Measurements from ENCODE around the gene SORCS2. TPM values are rescaled to one million over a fixed set of nuclear protein-coding genes. Genes with fewer than 3 reads are reported as not detected.

Gene SORCS2
- total and polyA plus RNA-seq, 7 donors = 0.18 to 1.5 (median 0.36) TPM

GRCh38 chr4:7622371-7622770 lies 430.0 kb downstream of the SORCS2 start:
- DNase-seq (no peak), ATAC-seq (no peak)
- TF ChIP-seq CTCF (IDR thresholded peaks at IDR 0.05) = no peak
- WGBS, 3 donors = 73 to 85% (median 83%) methylated on average over 9 of the region's 9 CpGs
- H3K36me3 ChIP-seq (ENCODE audit: insufficient read depth in 1 of 2, low read depth in 1 of 2) = no peaks in the 10 kb centered on the region
- no peak overlapping the region for H3K4me3 ChIP-seq
- intact Hi-C loops (cut with DNase I) = no loop called here
- H3K4me1 ChIP-seq = no peaks in the 10 kb centered on the region
- peaks cover 0 to 30% (median 2%) of the 10 kb centered on the region in 3 donors for H3K27me3 ChIP-seq (ENCODE audit: insufficient read depth in 3 of 3, low read length in 2 of 3)
- no peak overlapping the region for H3K27ac ChIP-seq
- H3K9me3 ChIP-seq = no peaks in the 10 kb centered on the region

DNA sequence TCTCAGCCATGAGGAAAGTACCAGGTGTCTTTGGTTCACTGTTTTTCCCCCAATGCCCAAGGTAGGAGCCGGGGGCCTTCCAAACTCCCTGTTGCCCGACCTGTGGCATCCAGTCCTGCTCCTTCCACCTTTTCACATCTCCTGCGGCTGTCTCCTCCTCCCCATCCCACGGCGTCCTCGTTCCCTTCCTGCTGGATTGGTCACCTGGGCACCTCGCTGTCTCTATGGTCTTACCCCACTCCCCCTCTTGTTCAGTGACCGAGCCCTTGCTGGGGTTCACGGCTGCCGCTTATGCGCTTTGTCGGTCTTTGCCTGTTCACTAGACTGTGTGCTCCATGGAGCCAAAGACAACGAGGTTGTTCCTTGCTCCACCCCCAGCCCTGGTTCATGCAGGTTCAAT lies 431.1 kb downstream of the SORCS2 start:
- Histone ChIP-seq H3K36me3 (ENCODE audit: insufficient read depth in 1 of 2, low read depth in 1 of 2) (no peaks in the 10 kb centered on the region), H3K4me3 (no peak overlapping the region), H3K27ac (no peak overlapping the region), H3K4me1 (no peaks in the 10 kb centered on the region), H3K27me3 (ENCODE audit: insufficient read depth in 3 of 3, low read length in 2 of 3) (peaks cover 0 to 31% (median 1%) of the 10 kb centered on the region in 3 donors), H3K9me3 (no peaks in the 10 kb centered on the region)
- intact Hi-C loops (cut with DNase I) = no loop called here
- no peak for TF ChIP-seq CTCF (IDR thresholded peaks at IDR 0.05)
- 90 to 92% (median 91%) methylated on average over 13 of the region's 13 CpGs for WGBS, 3 donors
- no peak for ATAC-seq
- DNase-seq = no peak

- no peak overlapping the region for H3K4me3 ChIP-seq
- H3K27ac ChIP-seq = no peak overlapping the region
- WGBS, 3 donors = 55 to 67% (median 56%) methylated on average over 11 of the region's 11 CpGs
- H3K4me1 ChIP-seq = no peaks in the 10 kb centered on the region
- DNase-seq (no peak), ATAC-seq (no peak)
- peaks cover 0 to 38% (median 4%) of the 10 kb centered on the region in 3 donors for H3K27me3 ChIP-seq (ENCODE audit: insufficient read depth in 3 of 3, low read length in 2 of 3)
- H3K9me3 ChIP-seq = no peaks in the 10 kb centered on the region
- intact Hi-C loops (cut with DNase I) = no loop called here
- no peaks in the 10 kb centered on the region for H3K36me3 ChIP-seq (ENCODE audit: insufficient read depth in 1 of 2, low read depth in 1 of 2)
- no peak for TF ChIP-seq CTCF (IDR thresholded peaks at IDR 0.05)
These were observed 432.1 kb downstream of the SORCS2 start for GRCh38 chr4:7624396-7624980.

- ATAC-seq (no peak), DNase-seq (no peak)
- 16 to 44% (median 24%) methylated on average over 3 of the region's 3 CpGs for WGBS, 3 donors
- no peak overlapping the region for H3K4me3 ChIP-seq
- no peaks in the 10 kb centered on the region for H3K9me3 ChIP-seq
- no peak for TF ChIP-seq CTCF (IDR thresholded peaks at IDR 0.05)
- peaks cover 0 to 40% (median 10%) of the 10 kb centered on the region in 3 donors for H3K27me3 ChIP-seq (ENCODE audit: insufficient read depth in 3 of 3, low read length in 2 of 3)
- no peaks in the 10 kb centered on the region for H3K4me1 ChIP-seq
- intact Hi-C loops (cut with DNase I) = no loop called here
- H3K27ac ChIP-seq = no peak overlapping the region
- H3K36me3 ChIP-seq (ENCODE audit: insufficient read depth in 1 of 2, low read depth in 1 of 2) = no peaks in the 10 kb centered on the region
These were observed 432.7 kb downstream of the SORCS2 start for GRCh38 chr4:7625071-7625470.

DNA sequence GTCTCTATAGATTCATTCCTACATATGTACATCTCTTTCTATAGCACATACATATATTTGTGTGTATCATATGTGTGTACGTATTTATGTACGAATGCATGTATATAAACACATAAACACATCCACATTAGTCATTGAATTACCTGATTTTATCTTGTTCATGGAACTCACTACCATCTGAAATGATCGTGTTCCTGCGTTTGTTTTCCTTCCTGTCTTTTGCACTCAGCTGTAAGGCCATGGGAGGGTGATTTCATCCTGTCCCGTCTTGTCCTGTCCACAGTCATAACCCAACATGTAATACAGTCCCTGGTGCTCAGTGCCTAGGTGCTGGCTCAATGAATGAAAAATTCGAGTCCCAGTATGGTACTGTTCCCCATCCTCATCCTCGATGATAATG lies 434.2 kb downstream of the SORCS2 start:
- 78 to 88% (median 85%) methylated on average over 7 of the region's 7 CpGs for WGBS, 3 donors
- intact Hi-C loops (cut with DNase I) = no loop called here
- H3K36me3 ChIP-seq (ENCODE audit: insufficient read depth in 1 of 2, low read depth in 1 of 2) = no peaks in the 10 kb centered on the region

More for the DNA sequence above, 434.2 kb downstream of the SORCS2 start:
- TF ChIP-seq CTCF (IDR thresholded peaks at IDR 0.05) = no peak
- DNase-seq (no peak), ATAC-seq (no peak)
- Histone ChIP-seq H3K4me1 (no peaks in the 10 kb centered on the region), H3K4me3 (no peak overlapping the region), H3K9me3 (no peaks in the 10 kb centered on the region), H3K27me3 (ENCODE audit: insufficient read depth in 3 of 3, low read length in 2 of 3) (peaks cover 0 to 46% (median 14%) of the 10 kb centered on the region in 3 donors), H3K27ac (no peak overlapping the region)

Data from psoas muscle (tissue), 8 donors.